Heart right ventricle (tissue), 16 donors: ENCODE data around the gene CAVIN2. TPM values are rescaled to one million over a fixed set of nuclear protein-coding genes. Genes with fewer than 3 reads are reported as not detected.

Experiments
- ATAC-seq, 8 donors: fragments of 200-7000 bp; cut with Tn5 transposase; one replicate each; pipeline ENCODE4 v1.9.1; 2020; ENCODE audit warnings: mild to moderate bottlenecking in 8 of 8, moderate library complexity in 8 of 8, moderate number of reproducible peaks in 1 of 8
- DNase-seq, 2 donors: peaks; one replicate each; pipeline ENCODE4 v3.0.0-alpha.2; 2020
- H3K27ac ChIP-seq, 10 donors: fragments of 200-600 bp; sonication (generic) in 2 of 10; one replicate each; pipeline versions ENCODE4 v1.5.0 to v1.8.0; 2020 to 2022; ENCODE audit warnings: mild to moderate bottlenecking in 3 of 10
- H3K27me3 ChIP-seq, 7 donors: fragments of 200-600 bp; one replicate each; pipeline ENCODE4 v1.8.0; 2021 to 2022; ENCODE audit warnings: mild to moderate bottlenecking in 2 of 7
- H3K36me3 ChIP-seq, 9 donors: fragments of 200-600 bp; sonication (generic) in 1 of 9; one replicate each; pipeline versions ENCODE4 v1.5.0 to v1.8.0; 2020 to 2022; ENCODE audit warnings: mild to moderate bottlenecking in 2 of 9
- H3K4me1 ChIP-seq, 9 donors: fragments of 200-600 bp; sonication (generic) in 1 of 9; one replicate each; pipeline versions ENCODE4 v1.5.0 to v1.8.0; 2020 to 2022; ENCODE audit warnings: mild to moderate bottlenecking in 4 of 9
- H3K4me3 ChIP-seq, 10 donors: fragments of 200-600 bp; sonication (generic) in 2 of 10; one replicate each; pipeline versions ENCODE4 v1.5.0 to v1.8.0; 2020 to 2022; ENCODE audit warnings: mild to moderate bottlenecking in 7 of 10, moderate library complexity in 2 of 10
- H3K9me3 ChIP-seq, 11 donors: fragments of 200-600 bp in 10 of 11; sonication (generic) in 2 of 11; one replicate each; pipeline versions ENCODE4 v1.5.0 to v1.8.0; 2013 to 2022; ENCODE audit warnings: mild to moderate bottlenecking in 2 of 11, control low read depth in 1 of 11, moderate library complexity in 1 of 11
- CTCF ChIP-seq, 9 donors: fragments of 200-600 bp; sonication (generic) in 2 of 9; IDR thresholded peaks; one replicate each; pipeline versions ENCODE4 v1.5.0 to v1.8.0; 2021 to 2022; ENCODE audit warnings: antibody characterized with exemption in 9 of 9, mild to moderate bottlenecking in 5 of 9, moderate library complexity in 1 of 9
- WGBS, 2 donors: extraction: QIAGEN DNeasy Blood & Tissue Kit; methylation state at CpG; one replicate each; pipeline ENCODE4 v1.1.7; 2013; ENCODE audit warnings: inconsistent platforms in 1 of 2; 5-methylcytosine and 5-hydroxymethylcytosine counted together
- intact Hi-C, 10 donors: fragments of 100-400 bp; cut with DNase I; formaldehyde crosslinking; loops; one replicate each; pipeline versions ENCODE4 v1.11.1 to v1.14.2; 2022
- polyA plus RNA-seq, 2 donors: library from polyadenylated mRNA; stranded (reverse); fragments of 200-250 nt; gene quantifications; one replicate each; pipeline ENCODE4 v1.2.3, GENCODE V29; 2013
- total RNA-seq, 10 donors: library from RNA; stranded (reverse); fragmentation: NEBNext Ultra II Directional in 3 of 10; extraction: Animal tissue kit (Norgen Biotek cat#: 25700) in 3 of 10; gene quantifications; one replicate each; pipeline versions ENCODE4 v1.2.1 to v1.2.4, GENCODE V29; 2021 to 2023
- donor health status: Arrhythmogenic right ventricular cardiomyopathy.
- donor health status: ischemic (EF 13 %, LVEDD 7.1; RV severe dilation, severe dysfunction).
- donor health status: healthy with polysubstance abuse.
- donor health status: DM: no; HTN: yes; CAD: no.
- donor health status: DM: no; HTN: no; CAD: no.
- donor health status: ischemic (EF 25% LVEDD 6.9; RV normal size, moderate dysfunction).
- donor health status: ischemic (EF 25% LVEDD 5.7; RV mildly dilated, moderate dysfunction).
- donor health status: healthy.
- donor health status: DM: yes; HTN: yes; CAD: no.
- donor health status: Ischemic cardiomyopathy.
- donor health status: ischemic (EF 35%, LVEDD 5.7; RV mildly dilated, moderate dysfunction).
- donor health status: nonischemic (EF 11% LVEDD 7.7; RV severe dilation, severe dysfunction).
- donor health status: DM: yes; HTN: yes; CAD: no.
- donor health status: PGD.
- donor health status: ischemic (EF 29% LVEDD 5.4; RV normal size, mild dysfunction).
- donor health status: nonischemic (EF 23%, LVEDD 6.1; RV moderate dilation, normal function).

CAVIN2 gene
- total and polyA plus RNA-seq, 12 donors = 31.5 to 126 (median 91.3) TPM

GRCh38 chr2:191835539-191836350 is 11.1 kb downstream of the CAVIN2 start:
- Histone ChIP-seq H3K9me3 (no peaks in the 10 kb centered on the region), H3K4me3 (peak overlapping the region in 2 of 10 donors; percentile 8 to 22), H3K4me1 (peaks cover 6 to 98% (median 79%) of the 10 kb centered on the region in 9 donors), H3K27ac (peak overlapping the region; percentile 68 to 97 (median 84)), H3K36me3 (peaks cover 0 to 51% (median 14%) of the 10 kb centered on the region in 9 donors), H3K27me3 (no peaks in the 10 kb centered on the region)
- DNase-seq (no peak), ATAC-seq (peak in 1 of 8 donors; percentile 2)
- intact Hi-C loops = no loop called here
- peak in 1 of 9 donors; percentile 17 for TF ChIP-seq CTCF (IDR thresholded peaks at IDR 0.05)
- WGBS, 2 donors = 87 to 95% methylated on average over 28 of the region's 28 CpGs

- intact Hi-C loops = no loop called here
- Histone ChIP-seq H3K4me1 (peaks cover 6 to 98% (median 72%) of the 10 kb centered on the region in 9 donors), H3K4me3 (no peak overlapping the region), H3K36me3 (peaks cover 0 to 51% (median 14%) of the 10 kb centered on the region in 9 donors), H3K27ac (peak overlapping the region in 2 of 10 donors; percentile 97), H3K9me3 (no peaks in the 10 kb centered on the region), H3K27me3 (no peaks in the 10 kb centered on the region)
- WGBS, 2 donors = 87 to 90% methylated on average over 5 of the region's 5 CpGs
- DNase-seq (no peak), ATAC-seq (no peak)
- TF ChIP-seq CTCF (IDR thresholded peaks at IDR 0.05) = no peak
Measured at GRCh38 chr2:191835100-191835499, 11.8 kb downstream of the CAVIN2 start.

- Histone ChIP-seq H3K36me3 (peaks cover 0 to 40% (median 14%) of the 10 kb centered on the region in 9 donors), H3K4me3 (no peak overlapping the region), H3K9me3 (no peaks in the 10 kb centered on the region), H3K27me3 (no peaks in the 10 kb centered on the region), H3K4me1 (peaks cover 6 to 81% (median 56%) of the 10 kb centered on the region in 9 donors), H3K27ac (peak overlapping the region in 3 of 10 donors; percentile 12 to 50 (median 33))
- ATAC-seq (no peak), DNase-seq (no peak)
- 90 to 91% methylated on average over 4 of the region's 4 CpGs for WGBS, 2 donors
- TF ChIP-seq CTCF (IDR thresholded peaks at IDR 0.05) = no peak
- intact Hi-C loops = no loop called here
Measured at GRCh38 chr2:191833356-191833755, 13.5 kb downstream of the CAVIN2 start.

- H3K36me3 ChIP-seq = peaks cover 0 to 37% (median 14%) of the 10 kb centered on the region in 9 donors
- intact Hi-C loops = no loop called here
- H3K9me3 ChIP-seq = no peaks in the 10 kb centered on the region
- no peaks in the 10 kb centered on the region for H3K27me3 ChIP-seq
- no peak for DNase-seq
- H3K27ac ChIP-seq = peak overlapping the region in 6 of 10 donors; percentile 4 to 50 (median 16)
- H3K4me1 ChIP-seq = peaks cover 6 to 74% (median 50%) of the 10 kb centered on the region in 9 donors
- ATAC-seq = no peak
- no peak for TF ChIP-seq CTCF (IDR thresholded peaks at IDR 0.05)
- no peak overlapping the region for H3K4me3 ChIP-seq
Measured at GRCh38 chr2:191832668-191833067, 14.2 kb downstream of the CAVIN2 start.
